GM18870 (cell line): ENCODE measurements around the gene ITGAE.
"Not testable (repeated sequence)": the region's sequence is repeated elsewhere in the genome, so short reads cannot be mapped to it uniquely, and the experiment has no call there.

Source experiments
- ATAC-seq: cut with Tn5 transposase; IDR thresholded peaks from one replicate; pipeline ENCODE4 v1.9.1; 2021; ENCODE audit warnings: moderate library complexity; ENCODE audit not compliant: unreplicated experiment

The ITGAE gene

GRCh38 chr17:3761918-3762380 is 39.0 kb downstream of the ITGAE start:
- ATAC-seq, result no peak

DNA sequence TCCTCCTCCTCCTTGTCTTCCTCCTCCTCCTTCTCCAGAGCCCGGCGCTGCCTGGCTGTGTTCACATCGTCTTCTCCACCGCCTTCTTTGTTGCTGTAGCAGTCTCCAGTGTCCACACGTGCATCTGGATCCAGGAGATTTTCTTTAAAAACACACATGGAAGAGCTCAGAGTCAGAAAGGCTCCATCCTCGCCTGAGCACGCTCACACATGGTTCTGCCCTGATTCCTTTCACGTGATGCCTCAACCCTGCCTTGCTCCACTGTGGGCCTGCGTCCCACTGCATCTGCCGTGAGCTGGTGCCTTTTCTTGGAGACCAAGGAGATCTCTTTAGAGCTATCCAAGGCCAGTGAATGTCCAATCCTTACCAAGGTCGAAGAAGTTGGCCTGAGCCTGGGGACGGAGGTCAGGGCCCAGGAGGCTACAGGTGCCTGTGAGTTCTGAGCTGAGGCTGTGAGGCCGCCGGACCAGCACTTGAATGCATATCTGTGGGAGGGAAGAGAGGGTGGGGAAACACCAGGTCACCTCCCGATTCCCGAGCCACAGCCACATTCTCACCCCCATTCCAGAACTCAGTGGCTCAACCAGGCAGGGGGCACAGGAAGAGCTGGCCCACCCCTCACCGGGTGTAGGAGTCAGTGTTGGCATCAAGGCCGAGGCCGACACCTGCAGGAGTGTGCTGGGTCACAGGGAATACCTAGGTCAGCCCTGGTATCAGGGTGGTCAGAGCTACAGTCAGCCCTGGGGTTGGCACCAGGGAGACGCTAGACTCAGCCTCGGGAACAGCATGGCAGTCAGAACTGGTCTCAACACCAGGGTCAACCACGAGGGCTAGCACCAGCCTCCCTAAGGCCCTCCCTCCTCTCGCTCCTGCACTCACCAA is 39.7 kb downstream of the ITGAE start:
- no peak for ATAC-seq

GRCh38 chr17:3759597-3760216 is 41.3 kb downstream of the ITGAE start:
- no peak for ATAC-seq

GRCh38 chr17:3755335-3756030 is 45.5 kb downstream of the ITGAE start:
- ATAC-seq, result no peak

DNA sequence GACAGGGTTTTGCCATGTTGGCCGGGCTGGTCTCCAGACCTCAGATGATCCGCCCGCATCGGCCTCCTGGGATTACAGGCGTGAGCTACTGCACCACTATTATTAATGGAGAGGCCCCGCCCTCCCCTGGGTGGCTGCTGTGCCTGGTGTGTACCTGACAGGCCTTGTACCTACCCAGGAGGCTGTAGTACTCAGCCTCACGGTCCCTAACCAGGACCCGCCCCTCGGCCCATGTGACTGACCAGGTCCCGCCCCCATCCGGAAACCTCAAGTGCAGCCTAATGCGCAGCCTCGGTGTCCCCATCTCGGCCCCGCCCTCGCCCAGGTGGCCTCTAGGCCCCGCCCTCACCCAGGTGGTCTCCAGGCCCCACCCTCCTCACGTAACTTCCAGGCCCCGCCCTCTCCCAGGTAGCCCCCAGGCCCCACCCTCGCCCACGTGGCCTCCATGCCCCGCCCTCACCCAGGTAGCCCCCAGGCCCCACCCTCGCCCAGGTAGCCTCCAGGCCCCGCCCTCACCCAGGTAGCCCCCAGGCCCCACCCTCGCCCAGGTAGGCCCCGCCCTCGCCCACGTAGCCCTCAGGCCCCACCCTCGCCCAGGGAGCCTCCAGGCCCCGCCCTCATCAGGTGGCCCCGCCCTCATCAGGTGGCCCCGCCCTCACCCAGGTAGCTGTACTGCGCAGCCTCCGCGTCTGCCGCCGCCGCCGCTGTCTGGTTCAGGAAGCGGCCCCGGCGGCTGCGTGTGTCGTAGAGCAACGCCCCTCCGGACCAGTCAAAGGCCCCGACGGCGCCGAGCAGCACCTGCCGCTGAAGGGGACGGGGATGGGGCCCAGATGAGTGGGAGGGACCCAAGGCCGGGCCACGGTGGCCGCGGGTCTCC is 46.3 kb downstream of the ITGAE start:
- ATAC-seq, result no peak

- ATAC-seq, result no peak
These were observed 46.9 kb downstream of the ITGAE start for GRCh38 chr17:3754066-3754457.

- ATAC-seq, result no peak
These were observed 47.4 kb downstream of the ITGAE start for GRCh38 chr17:3753624-3754023.

DNA sequence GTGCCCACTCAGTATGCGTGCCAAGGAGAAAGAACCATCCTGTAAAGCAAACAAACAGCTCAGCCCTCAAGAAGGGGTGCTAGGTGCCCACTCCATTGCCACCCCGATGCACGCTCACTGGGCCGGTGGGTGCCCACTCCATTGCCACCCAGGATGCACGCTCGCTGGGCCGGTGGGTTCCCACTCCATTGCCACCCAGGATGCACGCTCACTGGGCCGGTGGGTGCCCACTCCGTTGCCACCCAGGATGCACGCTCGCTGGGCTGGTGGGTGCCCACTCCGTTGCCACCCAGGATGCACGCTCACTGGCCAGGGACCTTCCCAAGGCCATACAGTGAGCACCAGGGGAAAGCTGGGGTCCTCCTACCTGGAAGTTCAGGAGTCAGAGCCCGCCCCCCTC is 49.2 kb downstream of the ITGAE start:
- ATAC-seq, result no peak

DNA sequence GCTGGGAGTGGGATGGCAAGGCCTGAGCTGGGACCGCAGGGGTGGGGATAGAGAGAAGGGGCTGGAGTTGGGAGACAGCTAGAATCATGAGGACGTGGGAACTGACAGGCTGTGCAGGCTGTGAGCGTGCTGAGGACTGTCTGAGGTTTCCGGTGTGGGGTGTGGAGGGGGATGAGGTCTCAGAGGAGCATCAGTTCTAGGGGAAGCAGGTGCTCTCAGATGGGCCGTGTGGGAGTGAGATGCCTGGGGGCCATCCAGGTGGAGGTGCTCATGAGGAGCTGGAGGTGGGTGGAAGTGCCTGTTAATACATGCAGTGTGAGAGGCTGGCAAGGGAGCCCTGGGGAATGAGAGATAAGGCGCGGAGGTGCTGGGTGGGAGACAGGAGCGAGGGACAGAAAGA is 50.1 kb downstream of the ITGAE start:
- no peak for ATAC-seq

DNA sequence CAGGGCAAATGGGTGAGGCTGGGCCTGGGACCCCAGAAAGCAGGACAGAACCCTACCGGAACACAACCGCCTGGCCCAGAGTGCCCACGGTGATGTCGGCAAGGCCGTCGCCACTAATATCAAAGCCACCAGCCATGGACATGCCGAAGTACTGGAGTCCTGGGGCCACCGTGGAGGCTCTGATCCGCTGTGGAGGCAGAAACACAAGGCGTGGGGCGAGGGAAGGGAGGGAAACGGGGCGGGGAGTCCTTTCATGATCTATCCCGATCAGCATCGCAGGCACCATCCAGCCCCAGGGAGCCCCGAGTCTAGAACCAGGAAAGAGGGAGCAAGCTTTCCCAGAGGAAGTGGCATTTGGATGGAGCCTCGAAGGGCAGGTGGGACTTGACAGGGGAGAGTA is 50.7 kb downstream of the ITGAE start:
- ATAC-seq, result no peak

- no peak for ATAC-seq
These were observed 52.4 kb downstream of the ITGAE start for GRCh38 chr17:3748576-3748975.

GRCh38 chr17:3747805-3748204 is 53.2 kb downstream of the ITGAE start:
- ATAC-seq, result no peak

- no peak for ATAC-seq
These were observed 55.9 kb downstream of the ITGAE start for GRCh38 chr17:3745071-3745470.

- no peak for ATAC-seq
These were observed 57.0 kb downstream of the ITGAE start for GRCh38 chr17:3744014-3744413.

DNA sequence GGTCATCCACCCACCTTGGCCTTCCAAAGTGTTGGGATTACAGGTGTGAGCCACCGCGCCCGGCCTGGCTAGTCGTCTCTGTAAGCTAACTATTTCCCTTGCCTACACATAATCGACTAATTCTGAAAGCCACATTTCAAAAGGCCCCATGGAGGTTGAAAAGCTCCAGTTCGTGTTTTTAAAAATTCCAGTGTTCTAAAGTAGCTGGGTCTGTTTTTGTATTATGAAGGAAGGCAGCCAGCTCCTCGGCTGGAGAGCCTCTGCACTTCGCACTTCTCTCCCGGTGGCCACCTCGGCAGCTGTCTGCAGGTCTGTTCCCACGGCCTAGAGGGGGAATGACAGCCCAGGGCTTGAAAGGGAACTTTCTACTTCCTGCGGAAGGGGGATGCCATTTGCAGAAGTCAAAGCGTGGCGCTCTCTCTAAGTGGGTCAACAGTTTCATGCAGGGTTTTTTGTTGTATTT is 60.3 kb downstream of the ITGAE start:
- no peak for ATAC-seq

DNA sequence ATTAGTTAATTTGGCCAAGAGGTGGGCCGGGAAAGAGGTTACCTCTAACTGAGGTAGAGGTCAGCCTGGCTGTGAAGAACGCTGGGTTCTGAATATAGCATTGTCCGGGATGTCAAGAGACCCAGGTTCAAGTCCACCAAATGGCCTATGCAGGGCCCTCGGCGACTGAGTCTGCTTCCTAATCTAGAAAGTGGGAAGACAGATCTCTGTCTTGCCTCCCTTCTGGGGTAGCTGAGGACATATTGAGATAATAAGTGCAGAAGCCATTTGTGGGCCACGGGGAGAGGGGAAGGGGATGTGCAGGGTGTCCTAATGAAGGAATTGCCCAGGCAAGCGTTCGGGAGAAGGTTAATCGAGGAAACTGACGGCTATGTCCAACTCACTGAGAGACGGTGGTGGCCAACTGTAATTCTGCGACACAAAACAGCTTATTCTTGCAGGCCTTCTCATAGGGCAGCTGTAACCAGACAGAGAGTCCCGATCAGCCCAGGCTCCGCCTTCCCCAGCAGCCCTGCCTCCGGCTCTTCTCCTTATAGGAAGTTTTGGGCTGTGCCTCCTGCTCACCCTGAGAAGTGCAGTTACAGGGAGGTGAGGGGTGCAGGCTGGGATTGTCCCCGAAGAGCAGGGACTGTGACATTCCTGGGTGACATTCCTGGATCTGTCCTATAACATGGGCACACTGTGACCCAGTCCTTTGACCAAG is 61.4 kb downstream of the ITGAE start:
- ATAC-seq, result no peak

DNA sequence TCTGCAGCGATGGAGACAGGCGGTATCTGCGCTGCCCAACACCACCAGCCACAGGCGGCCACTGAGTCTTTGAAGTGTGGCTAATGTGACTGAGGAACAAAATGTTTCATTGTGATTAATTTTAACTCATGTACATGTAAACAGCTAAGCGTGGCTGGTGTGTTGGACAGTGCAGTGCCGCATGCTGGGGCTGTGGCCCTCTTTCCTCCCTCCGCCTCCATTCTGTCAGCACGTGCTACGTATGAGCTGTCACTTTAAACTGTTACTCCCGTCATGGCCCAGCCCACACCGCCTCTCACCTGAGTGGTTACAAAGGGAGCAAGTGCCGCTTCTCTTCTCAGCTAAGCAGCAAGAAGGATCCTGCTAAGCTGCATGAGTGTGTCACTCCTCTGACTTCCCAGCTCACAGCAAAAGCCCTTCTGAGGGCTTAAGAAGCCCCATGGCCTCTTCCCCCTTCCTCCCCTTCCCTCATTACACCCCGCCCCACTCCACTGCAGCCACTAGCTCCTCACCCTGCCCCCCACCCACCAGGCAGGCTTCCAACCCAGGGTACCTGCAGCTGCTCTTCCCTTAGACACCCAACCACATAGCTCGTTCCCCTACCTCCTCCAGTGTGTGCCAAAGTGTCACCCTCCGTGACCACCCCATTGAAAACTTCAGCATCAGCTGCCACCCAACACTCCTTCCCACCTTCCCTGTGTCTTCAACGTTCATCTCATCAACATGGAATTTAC is 62.3 kb downstream of the ITGAE start:
- ATAC-seq, result no peak

DNA sequence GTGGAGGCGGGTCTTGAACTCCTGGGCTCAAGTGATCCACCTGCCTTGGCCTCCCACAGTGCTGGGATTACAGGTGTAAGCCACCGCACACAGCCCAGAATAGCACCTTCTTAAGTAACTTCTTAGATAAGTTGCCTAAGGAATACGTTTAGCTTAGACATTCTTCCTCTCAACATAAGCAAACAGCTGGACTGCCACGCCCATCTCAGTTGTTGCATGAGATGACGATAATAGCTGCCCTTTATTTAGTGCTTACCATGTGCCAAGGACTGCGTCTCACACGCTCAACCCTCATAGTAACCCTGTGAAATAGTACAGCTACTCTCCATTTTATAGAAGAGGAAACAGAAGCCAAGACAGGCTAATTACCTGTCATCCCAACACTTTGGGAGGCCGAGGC is 65.5 kb downstream of the ITGAE start:
- ATAC-seq, result no peak

GRCh38 chr17:3734911-3735276 is 66.1 kb downstream of the ITGAE start:
- ATAC-seq, result not testable (repeated sequence)
